Ascending aorta (tissue), 2 donors: ENCODE data around the gene GBF1. TPM values are rescaled to one million over a fixed set of nuclear protein-coding genes. Genes with fewer than 3 reads are reported as not detected.
A peak's percentile ranks its signal among the peaks of the same experiment; 100 is the strongest.

Experiments
- DNase-seq, 2 donors: peaks; one replicate each; pipeline ENCODE4 v3.0.0-alpha.2; 2019; ENCODE audit warnings: low spot score in 2 of 2
- H3K27ac ChIP-seq, 2 donors: fragments of 200-600 bp; sonication (generic); one replicate each; pipeline ENCODE4 v1.5.1; 2016 to 2017; ENCODE audit warnings: mild to moderate bottlenecking in 1 of 2
- H3K27me3 ChIP-seq: fragments of 200-600 bp; sonication (generic); one replicate; pipeline ENCODE4 v1.5.1; 2017
- H3K36me3 ChIP-seq, 2 donors: fragments of 200-600 bp; sonication (generic); one replicate each; pipeline ENCODE4 v1.5.1; 2016
- H3K4me1 ChIP-seq, 2 donors: fragments of 200-600 bp; sonication (generic); one replicate each; pipeline ENCODE4 v1.5.1; 2016 to 2017; ENCODE audit warnings: mild to moderate bottlenecking in 1 of 2
- H3K4me3 ChIP-seq, 2 donors: fragments of 200-600 bp; sonication (generic); one replicate each; pipeline ENCODE4 v1.5.1; 2016 to 2017; ENCODE audit warnings: mild to moderate bottlenecking in 1 of 2
- H3K9me3 ChIP-seq, 2 donors: fragments of 200-600 bp; sonication (generic); one replicate each; pipeline ENCODE4 v1.5.1; 2016
- CTCF ChIP-seq, 3 experiments: fragments of 200-600 bp in 2 of 3; fragments of 450-650 bp in 1 of 3; sonication (generic) in 2 of 3; IDR thresholded peaks; one replicate each; pipeline ENCODE4 v1.5.1; 2016 to 2019; ENCODE audit warnings: antibody characterized with exemption in 3 of 3, mild to moderate bottlenecking in 1 of 3, moderate library complexity in 1 of 3
- intact Hi-C: fragments of 100-400 bp; cut with DNase I; formaldehyde crosslinking; loops from one replicate; pipeline ENCODE4 v1.15.1; 2023
- total RNA-seq: library from RNA; depleted of rRNA; stranded (reverse); fragments of >200 nt; gene quantifications from one replicate; pipeline ENCODE4 v1.1.0, GENCODE V29; 2016

The GBF1 gene
- total RNA-seq, 1 donor from 2014 or later: 56.0 TPM

DNA sequence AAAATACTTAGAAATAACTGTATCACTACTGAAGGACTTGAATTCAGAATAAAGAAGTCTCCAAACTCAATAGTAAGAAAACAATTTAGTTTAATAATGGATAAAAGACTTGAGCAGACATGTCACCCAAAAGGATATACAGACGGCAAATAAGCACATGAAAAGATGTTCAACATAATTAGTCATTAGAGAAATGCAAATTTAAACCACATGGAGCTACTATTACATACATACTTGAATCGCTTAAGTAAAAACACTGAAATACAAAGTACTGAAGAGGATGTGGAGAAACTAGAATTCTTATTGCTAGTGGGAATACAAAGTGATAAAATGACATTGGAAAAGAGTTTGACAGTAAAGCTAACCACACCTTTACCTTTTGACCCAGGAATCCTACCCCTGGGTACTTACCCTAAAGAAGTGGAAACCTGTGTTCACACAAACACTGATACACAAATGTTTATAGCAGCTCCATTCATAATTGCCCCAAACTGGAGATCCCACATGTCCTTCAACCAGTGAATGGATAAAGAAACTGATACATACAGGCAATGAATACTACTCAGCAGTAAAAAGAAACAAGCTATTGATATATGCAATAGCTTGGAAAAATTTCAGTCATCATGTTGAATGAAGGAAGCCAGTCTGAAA lies 95.8 kb downstream of the GBF1 start:
- H3K27me3 ChIP-seq: no peaks in the 10 kb centered on the region
- no peak overlapping the region for H3K27ac ChIP-seq
- peaks cover 6% of the 10 kb centered on the region in 2 donors for H3K36me3 ChIP-seq
- no peak overlapping the region for H3K4me3 ChIP-seq
- DNase-seq: no peak
- H3K4me1 ChIP-seq: no peaks in the 10 kb centered on the region
- H3K9me3 ChIP-seq: no peaks in the 10 kb centered on the region
- intact Hi-C loops: no loop called here
- no peak for TF ChIP-seq CTCF (IDR thresholded peaks at IDR 0.05)

DNA sequence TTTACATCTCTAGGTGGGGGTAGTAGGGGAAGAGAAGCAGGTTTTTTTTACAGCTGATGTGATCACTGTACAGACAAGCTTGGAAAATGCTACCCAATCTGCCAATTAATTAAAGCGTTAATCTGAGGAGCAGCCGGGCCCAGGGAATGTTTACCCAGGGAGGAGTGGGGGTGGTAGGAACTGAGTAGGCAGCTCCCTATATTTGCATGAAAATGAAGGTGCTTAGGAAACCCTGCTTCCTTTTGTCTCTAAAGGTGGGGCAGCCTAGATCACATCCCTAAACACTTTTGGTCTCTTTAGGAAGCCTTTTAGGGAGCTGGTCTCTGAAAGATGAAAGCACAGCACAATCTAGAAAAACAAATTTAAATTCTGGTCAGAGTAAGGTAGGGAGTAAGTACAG lies 97.1 kb downstream of the GBF1 start:
- peaks cover 6 to 10% of the 10 kb centered on the region in 2 donors for H3K36me3 ChIP-seq
- H3K4me3 ChIP-seq: no peak overlapping the region
- no peaks in the 10 kb centered on the region for H3K9me3 ChIP-seq
- no peak for TF ChIP-seq CTCF (IDR thresholded peaks at IDR 0.05)
- no peak for DNase-seq
- intact Hi-C loops: no loop called here
- H3K4me1 ChIP-seq: no peaks in the 10 kb centered on the region
- H3K27ac ChIP-seq: no peak overlapping the region
- no peaks in the 10 kb centered on the region for H3K27me3 ChIP-seq

DNA sequence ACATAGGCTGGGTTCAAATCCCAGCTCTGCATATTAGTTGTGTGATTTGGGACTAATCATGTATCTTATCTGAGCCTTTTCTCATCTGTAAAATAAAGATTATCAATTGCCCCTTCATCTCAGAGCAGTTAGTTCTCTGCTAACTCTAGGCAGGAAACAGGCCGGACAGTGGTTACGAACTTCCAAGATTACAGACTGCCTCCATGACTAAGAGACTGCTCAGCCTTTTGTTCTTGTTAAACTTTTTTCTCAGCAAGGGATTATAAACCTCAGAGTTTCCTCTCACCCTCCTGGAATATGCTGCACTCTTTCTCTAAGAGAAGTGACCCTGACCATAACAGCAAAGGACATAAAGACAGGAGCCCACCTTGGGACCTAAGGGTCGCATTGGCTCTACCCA lies 97.6 kb downstream of the GBF1 start:
- H3K4me1 ChIP-seq: no peaks in the 10 kb centered on the region
- no peak for DNase-seq
- H3K27me3 ChIP-seq: no peaks in the 10 kb centered on the region
- no peak overlapping the region for H3K4me3 ChIP-seq
- no peak overlapping the region for H3K27ac ChIP-seq
- no peaks in the 10 kb centered on the region for H3K9me3 ChIP-seq
- peaks cover 6 to 15% of the 10 kb centered on the region in 2 donors for H3K36me3 ChIP-seq
- no peak for TF ChIP-seq CTCF (IDR thresholded peaks at IDR 0.05)
- intact Hi-C loops: no loop called here

DNA sequence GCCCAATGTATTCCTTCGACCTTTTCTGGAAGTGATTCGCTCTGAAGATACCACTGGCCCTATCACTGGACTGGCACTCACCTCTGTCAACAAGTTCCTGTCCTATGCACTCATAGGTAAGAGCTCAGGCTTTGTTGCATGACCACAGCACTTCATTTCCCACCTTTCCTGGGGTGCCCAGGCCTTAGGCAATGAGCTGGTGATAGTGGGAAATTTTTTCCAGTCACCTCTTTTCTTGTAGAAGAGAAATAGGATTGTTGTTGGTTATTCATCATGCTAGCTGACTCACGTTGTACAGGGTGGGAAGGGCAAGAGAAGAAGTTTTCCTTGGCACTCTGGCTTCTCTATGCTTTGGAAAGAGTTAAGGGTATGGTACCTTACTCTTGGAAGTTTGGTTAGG lies 98.7 kb downstream of the GBF1 start:
- TF ChIP-seq CTCF (IDR thresholded peaks at IDR 0.05): no peak
- no peak overlapping the region for H3K4me3 ChIP-seq
- intact Hi-C loops: no loop called here
- no peak overlapping the region for H3K27ac ChIP-seq
- H3K36me3 ChIP-seq: peaks cover 6 to 16% of the 10 kb centered on the region in 2 donors
- H3K9me3 ChIP-seq: no peaks in the 10 kb centered on the region
- DNase-seq: no peak
- H3K4me1 ChIP-seq: no peaks in the 10 kb centered on the region
- no peaks in the 10 kb centered on the region for H3K27me3 ChIP-seq

DNA sequence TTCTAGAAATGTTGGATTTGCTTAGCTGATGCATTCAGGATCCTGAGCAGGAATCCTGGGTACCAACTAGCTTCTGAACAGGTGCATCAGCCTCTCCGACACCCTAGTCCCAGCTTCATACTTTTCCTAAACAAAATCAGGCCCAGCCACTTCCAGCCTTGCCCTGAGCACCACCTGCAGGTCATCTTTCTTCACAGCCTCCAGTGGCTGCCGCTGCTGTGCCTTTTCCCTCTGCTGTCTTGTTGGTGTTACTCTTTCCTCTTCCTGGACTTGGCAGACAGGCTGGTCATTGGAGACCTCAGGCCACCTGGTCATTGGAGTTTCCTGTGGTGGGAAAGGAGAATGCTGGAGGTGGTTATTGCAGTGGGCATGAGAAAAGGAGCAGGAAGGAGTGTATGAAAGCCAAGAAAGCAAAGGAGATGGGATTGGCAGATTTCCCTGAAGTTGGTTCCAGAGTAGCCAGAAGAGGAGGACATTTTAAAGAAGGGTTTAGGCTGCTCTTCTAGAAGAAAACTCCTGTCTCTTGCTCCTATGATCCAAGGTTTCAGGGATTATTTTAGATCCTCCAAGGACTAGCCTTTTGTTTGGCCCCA lies 102.0 kb downstream of the GBF1 start:
- Histone ChIP-seq H3K36me3 (peaks cover 19 to 27% of the 10 kb centered on the region in 2 donors), H3K27me3 (no peaks in the 10 kb centered on the region), H3K4me1 (no peaks in the 10 kb centered on the region), H3K4me3 (no peak overlapping the region), H3K9me3 (no peaks in the 10 kb centered on the region), H3K27ac (no peak overlapping the region)
- TF ChIP-seq CTCF (IDR thresholded peaks at IDR 0.05): peak; percentile 10 to 45 (median 11)
- intact Hi-C loops: no loop called here
- DNase-seq: no peak
